CD8-positive, alpha-beta memory T cell (primary cell): ENCODE results near the gene SNRPA. TPM values are rescaled to one million over a fixed set of nuclear protein-coding genes. Genes with fewer than 3 reads are reported as not detected.

Source experiments
- CTCF ChIA-PET: fragments of 350-600 bp; sonication (Branson Sonifier 250); formaldehyde crosslinking; loops from one replicate; lab custom pipeline; 2021; ENCODE audit warnings: antibody characterized with exemption; lab: Charles Lee
- POLR2A ChIA-PET: fragments of 350-600 bp; sonication (Branson Sonifier 250); formaldehyde crosslinking; loops from one replicate; lab custom pipeline; 2021; ENCODE audit warnings: antibody characterized with exemption; lab: Charles Lee
- DNase-seq, 5 donors: peaks; one replicate each; pipeline versions ENCODE4 v3.0.0 to v3.0.0-alpha.2; 2020 to 2022; ENCODE audit warnings: mixed read lengths in 1 of 5
- H3K27ac ChIP-seq: one replicate; pipeline ENCODE4 v1.7.0; 2013; ENCODE audit warnings: low read depth, mild to moderate bottlenecking, low read length, moderate library complexity
- H3K27me3 ChIP-seq: 2 replicates; pipeline ENCODE4 v1.7.0; 2013; ENCODE audit warnings: low read length, mild to moderate bottlenecking; ENCODE audit not compliant: insufficient read depth, poor library complexity, severe bottlenecking
- H3K36me3 ChIP-seq: 2 replicates; pipeline ENCODE4 v1.7.0; 2013; ENCODE audit warnings: mild to moderate bottlenecking, low read length, moderate library complexity; ENCODE audit not compliant: insufficient read depth
- H3K4me1 ChIP-seq: 2 replicates; pipeline ENCODE4 v1.7.0; 2013; ENCODE audit warnings: mild to moderate bottlenecking, low read length, moderate library complexity; ENCODE audit not compliant: insufficient read depth
- H3K4me3 ChIP-seq: 2 replicates; pipeline ENCODE4 v1.7.0; 2013; ENCODE audit warnings: mild to moderate bottlenecking, low read length
- H3K9me3 ChIP-seq: 2 replicates; pipeline ENCODE4 v1.7.0; 2013; ENCODE audit warnings: mild to moderate bottlenecking, low read length
- H3K27ac Mint-ChIP-seq, 8 donors: one replicate each; pipeline ENCODE4 v1.8.0; 2020 to 2021; ENCODE audit warnings: mixed read lengths in 8 of 8, mild to moderate bottlenecking in 6 of 8, inconsistent platforms in 3 of 8, moderate library complexity in 3 of 8
- H3K27me3 Mint-ChIP-seq, 2 donors: one replicate each; pipeline ENCODE4 v1.8.0; 2020 to 2021; ENCODE audit warnings: mixed read lengths in 2 of 2, mild to moderate bottlenecking in 1 of 2, moderate library complexity in 1 of 2
- H3K36me3 Mint-ChIP-seq, 3 donors: one replicate each; pipeline ENCODE4 v1.8.0; 2020 to 2021; ENCODE audit warnings: mixed read lengths in 3 of 3, inconsistent platforms in 1 of 3, mild to moderate bottlenecking in 1 of 3
- H3K4me1 Mint-ChIP-seq, 3 donors: one replicate each; pipeline ENCODE4 v1.8.0; 2020 to 2021; ENCODE audit warnings: mixed read lengths in 3 of 3, inconsistent platforms in 1 of 3, mild to moderate bottlenecking in 1 of 3
- H3K4me3 Mint-ChIP-seq, 7 donors: one replicate each; pipeline ENCODE4 v1.8.0; 2020 to 2021; ENCODE audit warnings: mixed read lengths in 7 of 7, mild to moderate bottlenecking in 6 of 7, moderate library complexity in 4 of 7, inconsistent platforms in 2 of 7
- H3K9me3 Mint-ChIP-seq, 5 donors: one replicate each; pipeline ENCODE4 v1.8.0; 2020 to 2022; ENCODE audit warnings: mixed read lengths in 5 of 5, mild to moderate bottlenecking in 3 of 5, moderate library complexity in 2 of 5, inconsistent platforms in 1 of 5
- polyA plus RNA-seq: library from polyadenylated mRNA; unstranded; fragments of 300-500 nt; fragmentation: Illumina TruSeq; gene quantifications from one replicate; pipeline ENCODE4 v1.2.3, GENCODE V29; 2021
- total RNA-seq, 2 experiments: library from RNA; stranded (reverse); gene quantifications; one replicate each; pipeline ENCODE4 v1.2.3, GENCODE V29; 2021

Gene SNRPA
- total and polyA plus RNA-seq, 3 experiments from 2014 or later: 89.5 to 202 (median 202) TPM

DNA sequence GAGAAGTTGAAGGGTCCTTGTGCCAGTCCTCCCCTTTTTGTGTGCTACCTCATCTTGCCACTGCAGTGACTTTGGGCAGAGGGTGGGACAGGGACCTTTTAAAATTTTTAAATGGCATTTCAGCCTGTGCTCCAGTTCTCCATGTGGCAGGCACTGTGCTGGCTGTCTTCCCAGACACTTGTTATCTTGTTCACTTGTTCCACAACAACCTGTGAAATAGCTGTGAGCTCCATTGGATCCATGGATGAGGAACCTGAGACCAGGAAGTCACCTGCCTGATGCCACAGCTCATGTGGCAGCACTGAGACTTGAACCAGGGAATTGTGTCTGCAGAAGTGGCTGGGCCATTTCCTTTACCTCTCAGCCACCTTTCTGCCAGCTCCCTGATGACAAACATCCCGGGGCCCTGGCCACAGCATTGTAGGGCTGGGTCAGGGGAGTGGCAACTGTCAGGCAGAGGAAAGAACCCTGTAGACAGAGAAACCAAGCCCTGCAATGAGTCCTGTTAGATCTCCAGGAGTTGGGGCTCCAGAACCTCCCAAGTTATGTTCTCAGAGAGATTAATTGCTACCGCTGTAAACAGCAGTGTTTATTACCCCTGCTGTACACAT, 54.4 kb downstream of the SNRPA start:
- no peaks in the 10 kb centered on the region for H3K9me3 Mint-ChIP-seq
- POLR2A ChIA-PET: interaction anchor here (1.1 to 3.7 kb wide), 5 partner anchors 14 to 142 kb away, joined by 3 to 34 read pairs (median 8); partner anchors contain the start of genes ACTMAP, COQ8B, ITPKC and RAB4B
- Histone ChIP-seq H3K9me3 (no peaks in the 10 kb centered on the region), H3K27ac (peak overlapping the region; percentile 79), H3K4me1 (peaks cover 93% of the 10 kb centered on the region), H3K27me3 (no peaks in the 10 kb centered on the region), H3K36me3 (peaks cover 20% of the 10 kb centered on the region), H3K4me3 (peak overlapping the region; percentile 46)
- peaks cover 70 to 89% (median 80%) of the 10 kb centered on the region in 3 donors for H3K4me1 Mint-ChIP-seq
- peak overlapping the region; percentile 36 to 96 (median 76) for H3K4me3 Mint-ChIP-seq
- peak overlapping the region; percentile 93 to 100 (median 98) for H3K27ac Mint-ChIP-seq
- peaks cover 5 to 74% (median 7%) of the 10 kb centered on the region in 3 donors for H3K36me3 Mint-ChIP-seq
- H3K27me3 Mint-ChIP-seq: no peaks in the 10 kb centered on the region
- peak in 3 of 5 donors; percentile 31 to 65 (median 48) for DNase-seq
- CTCF ChIA-PET: interaction anchor here (0.6 to 4.6 kb wide), 12 partner anchors 12 to 171 kb away, joined by 3 to 38 read pairs (median 4); partner anchors contain the start of genes ACTMAP, COQ8B, ITPKC and RAB4B

- Histone ChIP-seq H3K9me3 (no peaks in the 10 kb centered on the region), H3K27ac (peak overlapping the region; percentile 79), H3K27me3 (no peaks in the 10 kb centered on the region), H3K4me3 (peak overlapping the region; percentile 46), H3K36me3 (peaks cover 20% of the 10 kb centered on the region), H3K4me1 (peaks cover 82% of the 10 kb centered on the region)
- H3K27me3 Mint-ChIP-seq: no peaks in the 10 kb centered on the region
- H3K36me3 Mint-ChIP-seq: peaks cover 7 to 66% (median 7%) of the 10 kb centered on the region in 3 donors
- H3K9me3 Mint-ChIP-seq: no peaks in the 10 kb centered on the region
- DNase-seq: peak; percentile 76 to 86 (median 83)
- POLR2A ChIA-PET: interaction anchor here (0.6 to 3.7 kb wide), 8 partner anchors 8 to 456 kb away, joined by 4 to 34 read pairs (median 6); partner anchors contain the start of genes ACTMAP, COQ8B, EGLN2 and ITPKC
- peak overlapping the region; percentile 93 to 100 (median 98) for H3K27ac Mint-ChIP-seq
- CTCF ChIA-PET: interaction anchor here (0.8 to 4.6 kb wide), 18 partner anchors 9 to 190 kb away, joined by 3 to 38 read pairs (median 4); partner anchors contain the start of genes ACTMAP, COQ8B, EGLN2 and RAB4B
- peaks cover 76 to 86% (median 85%) of the 10 kb centered on the region in 3 donors for H3K4me1 Mint-ChIP-seq
- peak overlapping the region; percentile 45 to 91 (median 82) for H3K4me3 Mint-ChIP-seq
Measured at GRCh38 chr19:40806423-40807146, 55.6 kb downstream of the SNRPA start.

DNA sequence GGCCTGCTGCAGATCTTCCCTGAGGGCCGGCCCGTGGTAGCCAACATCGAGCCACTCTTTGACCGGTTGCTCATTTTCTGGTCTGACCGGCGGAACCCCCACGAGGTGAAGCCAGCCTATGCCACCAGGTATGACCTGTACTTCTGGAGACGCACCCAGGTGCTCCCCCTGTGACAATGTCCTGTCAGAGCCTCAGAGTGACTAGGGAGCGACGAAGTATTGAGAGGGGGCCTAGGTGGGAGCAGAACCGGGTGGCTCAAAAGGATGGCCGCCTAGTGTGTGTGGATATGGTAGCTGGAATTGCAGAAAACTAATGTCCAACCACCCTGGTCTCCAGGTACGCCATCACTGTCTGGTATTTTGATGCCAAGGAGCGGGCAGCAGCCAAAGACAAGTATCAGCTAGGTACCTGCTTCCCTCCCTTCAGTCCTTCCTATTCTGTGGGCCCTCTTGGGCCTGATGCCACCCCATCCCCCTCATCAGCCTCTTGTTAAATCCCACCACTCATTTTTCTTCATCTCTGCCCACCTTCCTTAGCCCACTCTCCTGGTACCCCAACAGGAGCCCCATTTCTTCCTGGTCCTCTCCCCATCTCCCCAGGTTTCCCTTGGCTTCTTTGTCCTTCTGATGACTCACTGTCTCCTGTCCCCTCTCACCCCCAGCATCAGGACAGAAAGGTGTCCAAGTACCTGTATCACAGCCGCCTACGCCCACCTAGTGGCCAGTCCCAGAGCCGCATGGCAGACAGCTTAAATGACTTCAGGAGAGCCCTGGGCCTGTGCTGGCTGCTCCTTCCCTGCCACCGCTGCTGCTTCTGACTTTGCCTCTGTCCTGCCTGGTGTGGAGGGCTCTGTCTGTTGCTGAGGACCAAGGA, 56.4 kb downstream of the SNRPA start:
- Histone ChIP-seq H3K36me3 (peaks cover 15% of the 10 kb centered on the region), H3K4me1 (peaks cover 80% of the 10 kb centered on the region), H3K27ac (peak overlapping the region; percentile 41), H3K9me3 (no peaks in the 10 kb centered on the region), H3K27me3 (no peaks in the 10 kb centered on the region), H3K4me3 (peak overlapping the region; percentile 27)
- peaks cover 75 to 86% (median 85%) of the 10 kb centered on the region in 3 donors for H3K4me1 Mint-ChIP-seq
- POLR2A ChIA-PET: interaction anchor here (0.6 to 3.7 kb wide), 6 partner anchors 9 to 455 kb away, joined by 4 to 34 read pairs (median 8); partner anchors contain the start of genes ACTMAP, COQ8B, EGLN2 and ITPKC
- DNase-seq: peak in 1 of 5 donors; percentile 16
- peak overlapping the region; percentile 92 to 100 (median 98) for H3K27ac Mint-ChIP-seq
- H3K4me3 Mint-ChIP-seq: peak overlapping the region; percentile 60 to 91 (median 82)
- CTCF ChIA-PET: interaction anchor here (0.8 to 4.6 kb wide), 16 partner anchors 9 to 191 kb away, joined by 3 to 38 read pairs (median 4); partner anchors contain the start of genes ACTMAP, COQ8B, EGLN2 and RAB4B
- H3K27me3 Mint-ChIP-seq: peaks cover 0 to under 1% of the 10 kb centered on the region in 2 donors
- H3K9me3 Mint-ChIP-seq: no peaks in the 10 kb centered on the region
- H3K36me3 Mint-ChIP-seq: peaks cover 5 to 59% (median 7%) of the 10 kb centered on the region in 3 donors

DNA sequence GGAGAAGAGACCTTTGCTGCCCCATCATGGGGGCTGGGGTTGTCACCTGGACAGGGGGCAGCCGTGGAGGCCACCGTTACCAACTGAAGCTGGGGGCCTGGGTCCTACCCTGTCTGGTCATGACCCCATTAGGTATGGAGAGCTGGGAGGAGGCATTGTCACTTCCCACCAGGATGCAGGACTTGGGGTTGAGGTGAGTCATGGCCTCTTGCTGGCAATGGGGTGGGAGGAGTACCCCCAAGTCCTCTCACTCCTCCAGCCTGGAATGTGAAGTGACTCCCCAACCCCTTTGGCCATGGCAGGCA, 57.0 kb downstream of the SNRPA start:
- H3K9me3 Mint-ChIP-seq: no peaks in the 10 kb centered on the region
- Histone ChIP-seq H3K4me1 (peaks cover 74% of the 10 kb centered on the region), H3K9me3 (no peaks in the 10 kb centered on the region), H3K36me3 (peaks cover 15% of the 10 kb centered on the region), H3K27me3 (no peaks in the 10 kb centered on the region), H3K4me3 (no peak overlapping the region), H3K27ac (no peak overlapping the region)
- peak overlapping the region; percentile 92 to 100 (median 98) for H3K27ac Mint-ChIP-seq
- ChIA-PET CTCF (interaction anchor here (1.0 to 4.6 kb wide), 6 partner anchors 10 to 145 kb away, joined by 4 to 38 read pairs (median 21); partner anchors contain the start of genes EGLN2 and RAB4B), POLR2A (interaction anchor here (3.7 kb wide), 1 partner anchor 30 kb away, joined by 34 read pairs; the partner anchor contains the start of gene RAB4B)
- H3K4me1 Mint-ChIP-seq: peaks cover 73 to 86% (median 85%) of the 10 kb centered on the region in 3 donors
- H3K36me3 Mint-ChIP-seq: peaks cover 5 to 56% (median 7%) of the 10 kb centered on the region in 3 donors
- H3K27me3 Mint-ChIP-seq: peaks cover 0 to 4% of the 10 kb centered on the region in 2 donors
- DNase-seq: no peak
- peak overlapping the region in 5 of 7 donors; percentile 13 to 76 (median 56) for H3K4me3 Mint-ChIP-seq

DNA sequence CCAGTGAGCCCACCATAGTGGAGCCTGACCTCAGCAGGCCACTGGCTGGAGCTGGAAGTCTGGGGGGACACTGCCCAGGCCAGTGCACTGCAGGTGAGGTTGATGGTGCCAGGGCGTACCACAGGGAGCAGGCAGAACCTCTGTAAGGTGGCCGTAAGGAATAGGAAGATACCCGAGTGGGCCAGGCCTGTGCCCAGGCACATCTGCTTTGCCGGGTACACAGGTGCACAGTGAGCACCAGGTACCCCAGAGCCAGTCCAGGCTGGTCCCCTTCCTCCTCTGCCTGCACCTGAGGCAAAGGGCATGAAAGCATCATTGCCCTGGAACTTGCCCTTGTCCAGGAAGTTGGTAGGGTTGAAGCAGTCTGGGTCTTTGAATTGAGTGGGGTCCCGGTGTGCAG, 57.5 kb downstream of the SNRPA start:
- H3K36me3 ChIP-seq: peaks cover 15% of the 10 kb centered on the region
- H3K27me3 ChIP-seq: no peaks in the 10 kb centered on the region
- peaks cover 5 to 52% (median 7%) of the 10 kb centered on the region in 3 donors for H3K36me3 Mint-ChIP-seq
- CTCF ChIA-PET: interaction anchor here (1.0 to 4.6 kb wide), 6 partner anchors 10 to 145 kb away, joined by 3 to 38 read pairs (median 12); partner anchors contain the start of genes EGLN2 and RAB4B
- H3K4me1 Mint-ChIP-seq: peaks cover 68 to 82% (median 81%) of the 10 kb centered on the region in 3 donors
- H3K27ac ChIP-seq: no peak overlapping the region
- DNase-seq: no peak
- H3K27ac Mint-ChIP-seq: peak overlapping the region in 6 of 8 donors; percentile 27 to 100 (median 91)
- H3K9me3 ChIP-seq: no peaks in the 10 kb centered on the region
- no peaks in the 10 kb centered on the region for H3K9me3 Mint-ChIP-seq
- POLR2A ChIA-PET: no interaction called here
- H3K4me3 Mint-ChIP-seq: peak overlapping the region in 3 of 7 donors; percentile 19 to 56 (median 41)
- peaks cover 69% of the 10 kb centered on the region for H3K4me1 ChIP-seq
- no peak overlapping the region for H3K4me3 ChIP-seq
- peaks cover 0 to 4% of the 10 kb centered on the region in 2 donors for H3K27me3 Mint-ChIP-seq

DNA sequence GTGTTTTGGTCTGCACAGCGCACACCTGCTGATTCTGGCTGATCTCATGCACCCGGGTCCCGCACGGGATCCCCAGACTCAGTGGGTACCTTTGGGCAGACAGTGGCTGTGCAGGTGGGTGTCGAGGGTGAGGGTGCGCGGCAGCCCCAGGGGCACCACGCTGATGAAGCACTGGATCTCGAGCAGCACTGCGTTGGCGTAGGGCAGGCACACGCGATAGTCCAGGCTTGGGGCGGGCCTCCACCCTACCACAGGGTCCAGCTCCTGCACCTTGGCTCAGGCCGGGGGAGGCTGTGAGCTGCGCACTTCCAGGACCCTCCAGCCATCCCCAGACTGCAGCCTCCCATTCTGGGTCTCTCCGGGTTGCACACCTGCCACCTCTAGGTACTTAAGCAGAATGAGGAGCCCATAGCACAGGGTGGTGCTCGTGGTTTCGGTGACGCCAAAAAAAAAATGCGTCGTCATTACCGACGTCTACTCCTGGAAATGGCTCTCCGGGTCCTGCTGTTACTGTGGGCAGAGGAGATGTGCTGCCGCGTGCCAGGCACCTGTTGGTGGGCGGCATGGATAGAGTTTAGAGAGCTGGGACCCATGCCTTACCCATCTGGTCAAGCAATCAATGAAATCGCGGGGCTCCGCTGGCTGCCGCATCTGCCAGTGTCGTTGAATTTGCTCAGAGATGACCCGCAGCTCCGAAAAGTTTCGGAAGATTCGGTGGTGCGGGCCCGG, 58.5 kb downstream of the SNRPA start:
- no peaks in the 10 kb centered on the region for H3K9me3 ChIP-seq
- H3K4me1 ChIP-seq: peaks cover 58% of the 10 kb centered on the region
- peaks cover 5 to 45% (median 7%) of the 10 kb centered on the region in 3 donors for H3K36me3 Mint-ChIP-seq
- H3K4me3 Mint-ChIP-seq: peak overlapping the region in 5 of 7 donors; percentile 43 to 76 (median 65)
- peaks cover 58 to 72% (median 70%) of the 10 kb centered on the region in 3 donors for H3K4me1 Mint-ChIP-seq
- peaks cover 15% of the 10 kb centered on the region for H3K36me3 ChIP-seq
- peak overlapping the region in 5 of 8 donors; percentile 27 to 56 (median 43) for H3K27ac Mint-ChIP-seq
- no peak for DNase-seq
- peak overlapping the region; percentile 18 for H3K27ac ChIP-seq
- no peaks in the 10 kb centered on the region for H3K27me3 ChIP-seq
- CTCF ChIA-PET: interaction anchor here (1.3 kb wide), 1 partner anchor 57 kb away, joined by 3 read pairs; no protein-coding TSS in a partner anchor
- H3K27me3 Mint-ChIP-seq: peaks cover 0 to 4% of the 10 kb centered on the region in 2 donors
- POLR2A ChIA-PET: interaction anchor here (0.7 kb wide), 1 partner anchor 55 kb away, joined by 3 read pairs; no protein-coding TSS in a partner anchor
- no peak overlapping the region for H3K4me3 ChIP-seq
- no peaks in the 10 kb centered on the region for H3K9me3 Mint-ChIP-seq
